ENCODE measurements around the gene MYL9.

MYL9 gene

GRCh38 chr20:36497856-36498255 lies 43.5 kb upstream of the MYL9 start:
- Histone ChIP-seq H3K9me3 (no peaks in the 10 kb centered on the region), H3K4me1 (no peaks in the 10 kb centered on the region), H3K27me3 (no peaks in the 10 kb centered on the region), H3K4me3 (ENCODE audit: low read depth, low read length) (no peak overlapping the region), H3K36me3 (peaks cover 31% of the 10 kb centered on the region)
- no peak for DNase-seq
- no peak for TF ChIP-seq CTCF (IDR thresholded peaks at IDR 0.05; ENCODE audit: low read depth, low read length)

DNA sequence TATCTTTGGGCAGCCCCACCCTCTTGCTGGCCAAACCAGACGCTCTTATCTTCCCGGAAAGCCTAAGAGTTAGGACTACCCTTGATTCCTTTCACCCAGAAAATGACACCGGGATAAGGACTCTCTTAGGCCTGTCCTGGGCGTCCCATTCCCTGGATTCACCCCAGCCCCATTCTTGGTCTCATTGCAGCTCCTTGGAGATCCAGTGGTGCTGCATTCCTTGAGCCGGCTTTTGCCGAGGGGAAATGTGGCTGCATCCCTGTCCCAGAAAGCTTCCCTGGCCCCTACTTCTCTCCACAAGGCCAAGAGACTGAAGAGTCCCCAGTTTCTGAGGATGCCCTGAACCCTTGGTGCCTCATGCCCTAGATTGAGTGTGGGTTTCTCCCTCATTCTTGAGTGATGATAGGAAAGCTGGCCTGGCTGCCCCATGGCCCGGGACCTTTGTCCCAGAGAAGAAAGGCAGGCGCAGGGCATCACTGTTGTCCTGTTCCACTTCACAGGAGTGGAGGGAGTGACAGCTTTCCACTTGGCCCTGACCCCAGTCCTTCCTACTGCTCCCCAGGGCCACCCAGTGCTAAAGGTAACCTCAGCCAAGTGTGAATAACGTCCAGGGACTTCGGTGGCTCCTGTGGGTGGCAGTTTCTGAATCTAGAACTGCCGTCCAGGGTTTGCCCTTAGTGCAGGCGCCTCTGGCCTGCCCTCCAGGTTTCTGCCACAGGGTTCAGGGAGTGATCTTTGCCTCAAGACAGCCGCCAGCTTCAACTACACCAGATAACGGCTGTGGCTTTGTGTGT lies 42.7 kb upstream of the MYL9 start:
- no peak for TF ChIP-seq CTCF (IDR thresholded peaks at IDR 0.05; ENCODE audit: low read depth, low read length)
- H3K9me3 ChIP-seq = no peaks in the 10 kb centered on the region
- no peaks in the 10 kb centered on the region for H3K4me1 ChIP-seq
- no peak overlapping the region for H3K4me3 ChIP-seq (ENCODE audit: low read depth, low read length)
- no peak for DNase-seq
- H3K36me3 ChIP-seq = peaks cover 34% of the 10 kb centered on the region
- H3K27me3 ChIP-seq = no peaks in the 10 kb centered on the region

GRCh38 chr20:36499211-36499610 lies 42.1 kb upstream of the MYL9 start:
- Histone ChIP-seq H3K27me3 (no peaks in the 10 kb centered on the region), H3K36me3 (peaks cover 38% of the 10 kb centered on the region), H3K9me3 (no peaks in the 10 kb centered on the region), H3K4me3 (ENCODE audit: low read depth, low read length) (no peak overlapping the region), H3K4me1 (no peaks in the 10 kb centered on the region)
- no peak for TF ChIP-seq CTCF (IDR thresholded peaks at IDR 0.05; ENCODE audit: low read depth, low read length)
- no peak for DNase-seq

DNA sequence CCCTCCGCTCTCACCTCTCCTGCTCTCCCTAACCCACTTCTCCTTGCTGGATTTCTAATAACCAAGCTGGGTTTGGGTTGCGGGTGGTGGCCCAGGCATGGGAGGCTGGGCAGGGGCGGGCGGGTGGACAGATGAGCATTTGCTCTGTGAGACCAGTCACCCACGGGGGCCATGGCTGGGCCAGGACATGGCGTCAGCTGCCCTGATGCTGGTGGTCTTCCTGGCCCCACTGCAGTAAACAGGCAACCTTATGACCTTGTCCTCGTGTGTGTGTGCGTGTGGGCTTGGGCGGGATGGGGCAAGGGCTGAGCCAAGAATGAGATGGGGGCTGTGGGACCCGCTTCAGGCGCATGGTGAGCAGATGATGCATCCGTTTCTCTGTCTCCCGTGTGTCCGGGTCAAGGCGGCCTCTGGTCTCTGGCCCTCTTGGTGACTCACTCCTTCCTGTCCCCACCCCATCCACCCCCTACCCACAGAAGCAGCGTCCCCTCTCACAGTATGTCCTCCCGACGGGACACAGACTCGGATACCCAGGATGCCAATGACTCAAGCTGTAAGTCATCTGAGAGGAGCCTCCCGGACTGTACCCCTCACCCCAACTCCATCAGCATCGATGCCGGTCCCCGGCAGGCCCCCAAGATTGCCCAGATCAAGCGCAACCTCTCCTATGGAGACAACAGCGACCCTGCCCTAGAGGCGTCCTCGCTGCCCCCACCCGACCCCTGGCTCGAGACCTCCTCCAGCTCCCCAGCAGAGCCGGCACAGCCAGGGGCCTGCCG lies 41.4 kb upstream of the MYL9 start:
- Histone ChIP-seq H3K4me3 (ENCODE audit: low read depth, low read length) (no peak overlapping the region), H3K27me3 (no peaks in the 10 kb centered on the region), H3K4me1 (no peaks in the 10 kb centered on the region), H3K9me3 (no peaks in the 10 kb centered on the region), H3K36me3 (peaks cover 42% of the 10 kb centered on the region)
- no peak for DNase-seq
- no peak for TF ChIP-seq CTCF (IDR thresholded peaks at IDR 0.05; ENCODE audit: low read depth, low read length)

GRCh38 chr20:36501367-36502006 lies 39.8 kb upstream of the MYL9 start:
- peaks cover 43% of the 10 kb centered on the region for H3K36me3 ChIP-seq
- no peaks in the 10 kb centered on the region for H3K27me3 ChIP-seq
- DNase-seq = no peak
- H3K4me3 ChIP-seq (ENCODE audit: low read depth, low read length) = no peak overlapping the region
- no peaks in the 10 kb centered on the region for H3K9me3 ChIP-seq
- TF ChIP-seq CTCF (IDR thresholded peaks at IDR 0.05; ENCODE audit: low read depth, low read length) = no peak
- H3K4me1 ChIP-seq = no peaks in the 10 kb centered on the region
